ENCODE data around the gene CAMK2A.

Gene CAMK2A

DNA sequence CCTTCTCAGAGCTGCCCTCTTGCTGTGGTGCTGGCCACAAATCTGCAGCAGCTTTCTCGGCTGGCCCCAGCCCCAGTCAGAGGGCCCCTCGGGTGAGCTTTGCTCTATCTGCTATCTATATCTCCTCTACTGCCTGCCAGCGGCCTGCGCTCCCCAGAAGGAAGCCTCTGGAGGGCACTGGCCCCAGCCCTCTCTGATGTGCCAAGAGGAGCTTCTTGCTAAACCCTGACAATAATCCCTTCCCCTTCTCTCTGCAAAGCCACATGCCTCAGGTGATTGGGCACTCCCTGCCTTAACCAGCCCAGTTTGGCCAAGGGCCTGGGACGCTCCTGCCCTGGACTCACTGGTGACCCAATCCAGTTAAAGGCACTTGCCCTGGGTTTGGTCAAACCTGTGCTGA lies 42.7 kb downstream of the CAMK2A start:
- Histone ChIP-seq H3K27me3 (ENCODE audit: control insufficient read depth in 1 of 2, insufficient read depth in 2 of 2, low read length in 2 of 2) (no peaks in the 10 kb centered on the region), H3K4me3 (ENCODE audit: low read depth in 1 of 2, low read length in 2 of 2) (no peak overlapping the region), H3K9ac (ENCODE audit: low read length) (no peak overlapping the region), H3K9me3 (ENCODE audit: low read length) (no peaks in the 10 kb centered on the region), H3K36me3 (ENCODE audit: insufficient read depth, low read length) (no peaks in the 10 kb centered on the region), H3K4me1 (ENCODE audit: insufficient read depth, low read length) (peaks cover 21% of the 10 kb centered on the region), H3K27ac (ENCODE audit: low read depth, low read length) (no peak overlapping the region)

DNA sequence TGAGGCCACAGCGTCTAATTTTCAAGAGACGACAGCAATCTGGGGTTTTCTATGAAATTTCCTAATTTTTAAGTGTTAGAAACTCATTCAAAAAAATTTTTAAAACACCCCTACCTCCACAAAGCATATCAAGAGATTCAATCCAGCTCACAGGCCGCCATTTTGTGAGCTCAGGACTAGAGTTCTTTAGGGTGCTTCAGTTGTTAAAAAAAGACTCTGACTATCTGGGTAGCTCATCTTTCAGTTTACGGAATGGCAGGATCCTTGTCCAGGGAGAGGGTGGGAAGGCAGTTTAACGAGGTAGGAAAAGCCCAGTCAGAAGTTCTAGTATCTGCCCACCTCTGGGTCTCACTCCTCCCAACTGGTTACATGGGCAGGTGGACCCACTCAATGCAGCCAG lies 43.1 kb downstream of the CAMK2A start:
- no peak overlapping the region for H3K27ac ChIP-seq (ENCODE audit: low read depth, low read length)
- peaks cover 21% of the 10 kb centered on the region for H3K4me1 ChIP-seq (ENCODE audit: insufficient read depth, low read length)
- no peaks in the 10 kb centered on the region for H3K9me3 ChIP-seq (ENCODE audit: low read length)
- H3K9ac ChIP-seq (ENCODE audit: low read length), result no peak overlapping the region
- no peaks in the 10 kb centered on the region for H3K27me3 ChIP-seq (ENCODE audit: control insufficient read depth in 1 of 2, insufficient read depth in 2 of 2, low read length in 2 of 2)
- no peaks in the 10 kb centered on the region for H3K36me3 ChIP-seq (ENCODE audit: insufficient read depth, low read length)
- H3K4me3 ChIP-seq (ENCODE audit: low read depth in 1 of 2, low read length in 2 of 2), result no peak overlapping the region

DNA sequence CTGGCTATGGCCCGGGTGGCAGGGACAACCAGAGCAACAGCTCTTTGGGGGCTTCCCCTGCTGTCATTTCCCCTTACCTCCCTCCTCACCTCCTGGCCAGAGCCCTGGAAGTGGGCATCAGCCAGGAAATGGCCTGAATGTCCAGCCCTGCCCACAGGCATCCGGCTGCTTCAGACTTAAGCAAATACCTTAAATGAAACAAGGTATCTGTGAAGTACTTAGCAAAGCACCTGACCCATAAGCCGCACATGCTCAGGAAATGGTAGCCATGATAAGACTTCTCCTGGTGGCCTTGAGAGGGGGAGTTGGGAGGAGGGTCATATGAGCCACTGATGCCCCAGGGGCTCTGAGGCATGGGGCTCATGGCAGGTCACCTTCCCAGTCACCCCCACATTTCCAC lies 43.8 kb downstream of the CAMK2A start:
- H3K27ac ChIP-seq (ENCODE audit: low read depth, low read length), result no peak overlapping the region
- no peak overlapping the region for H3K9ac ChIP-seq (ENCODE audit: low read length)
- no peaks in the 10 kb centered on the region for H3K9me3 ChIP-seq (ENCODE audit: low read length)
- no peaks in the 10 kb centered on the region for H3K36me3 ChIP-seq (ENCODE audit: insufficient read depth, low read length)
- peaks cover 21% of the 10 kb centered on the region for H3K4me1 ChIP-seq (ENCODE audit: insufficient read depth, low read length)
- H3K4me3 ChIP-seq (ENCODE audit: low read depth in 1 of 2, low read length in 2 of 2), result peak overlapping the region in 1 of 2 donors; percentile 18
- no peaks in the 10 kb centered on the region for H3K27me3 ChIP-seq (ENCODE audit: control insufficient read depth in 1 of 2, insufficient read depth in 2 of 2, low read length in 2 of 2)

DNA sequence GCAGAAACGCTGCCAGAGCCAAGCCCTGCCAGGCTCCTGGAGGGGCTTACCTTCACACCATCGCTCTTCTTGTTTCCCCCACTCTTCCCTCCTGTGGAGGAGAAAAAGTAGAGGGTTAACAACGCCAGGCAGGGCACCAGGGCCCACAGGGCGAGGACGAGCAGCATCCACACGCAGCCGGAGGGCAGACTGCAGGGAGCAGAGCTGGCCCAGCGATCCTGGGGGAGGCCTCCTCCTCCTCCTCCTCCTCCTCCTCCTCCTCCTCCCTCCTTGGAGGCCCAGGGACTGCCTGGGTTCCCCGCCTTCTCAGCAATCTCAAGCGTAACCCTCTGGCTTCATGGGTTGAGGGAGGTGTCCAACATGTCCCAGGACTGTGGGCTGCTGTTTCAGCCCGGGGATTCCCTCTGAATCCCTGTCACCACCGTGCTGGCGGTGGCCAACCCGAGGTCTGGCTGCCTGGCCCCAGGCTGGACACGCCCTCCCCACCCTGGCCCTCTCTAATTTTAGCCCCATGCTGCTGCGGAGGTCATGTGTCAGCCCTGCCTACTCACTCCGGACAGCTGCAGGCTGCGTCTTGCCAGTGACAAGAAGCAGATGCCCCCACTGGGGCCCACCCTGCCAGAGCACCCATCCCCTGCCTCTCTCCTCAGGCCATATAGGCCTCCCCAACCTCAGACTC lies 44.3 kb downstream of the CAMK2A start:
- no peak overlapping the region for H3K9ac ChIP-seq (ENCODE audit: low read length)
- H3K27me3 ChIP-seq (ENCODE audit: control insufficient read depth in 1 of 2, insufficient read depth in 2 of 2, low read length in 2 of 2), result no peaks in the 10 kb centered on the region
- no peak overlapping the region for H3K27ac ChIP-seq (ENCODE audit: low read depth, low read length)
- H3K4me1 ChIP-seq (ENCODE audit: insufficient read depth, low read length), result peaks cover 21% of the 10 kb centered on the region
- no peaks in the 10 kb centered on the region for H3K9me3 ChIP-seq (ENCODE audit: low read length)
- no peaks in the 10 kb centered on the region for H3K36me3 ChIP-seq (ENCODE audit: insufficient read depth, low read length)
- peak overlapping the region in 1 of 2 donors; percentile 18 for H3K4me3 ChIP-seq (ENCODE audit: low read depth in 1 of 2, low read length in 2 of 2)

DNA sequence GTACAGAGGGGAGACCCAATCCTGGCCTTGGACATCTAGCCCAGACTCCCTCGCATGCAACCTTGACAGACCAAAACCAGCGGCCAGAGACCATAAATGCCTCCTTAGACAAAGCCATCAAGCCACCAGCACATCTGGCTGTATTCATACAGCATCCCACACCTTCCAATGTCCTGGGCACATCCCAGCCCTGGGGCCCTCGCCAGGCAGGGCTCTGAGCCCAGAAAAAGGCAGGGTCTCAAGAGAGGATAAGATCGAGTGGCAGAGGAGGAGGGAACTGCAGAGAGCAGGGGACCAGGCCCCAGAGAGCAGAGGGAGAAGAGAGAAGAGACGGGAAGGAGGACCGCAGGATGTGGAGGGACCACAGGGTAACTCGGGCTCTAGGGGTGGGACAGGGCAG lies 45.4 kb downstream of the CAMK2A start:
- Histone ChIP-seq H3K4me3 (ENCODE audit: low read depth in 1 of 2, low read length in 2 of 2) (no peak overlapping the region), H3K27ac (ENCODE audit: low read depth, low read length) (no peak overlapping the region), H3K9ac (ENCODE audit: low read length) (no peak overlapping the region), H3K4me1 (ENCODE audit: insufficient read depth, low read length) (peaks cover 21% of the 10 kb centered on the region), H3K27me3 (ENCODE audit: control insufficient read depth in 1 of 2, insufficient read depth in 2 of 2, low read length in 2 of 2) (no peaks in the 10 kb centered on the region), H3K36me3 (ENCODE audit: insufficient read depth, low read length) (no peaks in the 10 kb centered on the region), H3K9me3 (ENCODE audit: low read length) (no peaks in the 10 kb centered on the region)

DNA sequence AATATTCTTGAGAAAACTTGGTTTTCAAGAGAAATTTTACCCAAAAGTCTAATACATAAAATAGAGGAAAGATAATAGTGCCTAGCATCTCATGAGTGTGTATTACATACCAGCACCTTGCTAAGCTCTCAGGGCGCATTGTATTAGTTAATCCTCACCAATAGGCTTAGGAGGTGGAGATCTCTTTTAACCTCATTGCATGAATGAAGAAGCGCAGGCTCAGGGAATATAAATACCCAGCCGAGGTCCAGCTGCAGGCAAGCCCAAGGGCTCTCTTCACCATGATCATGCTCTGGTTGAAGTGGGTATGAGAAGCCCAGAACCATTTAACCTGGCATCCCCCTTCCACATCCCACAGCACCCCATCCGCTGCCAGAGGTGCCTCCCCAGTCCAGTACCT lies 46.0 kb downstream of the CAMK2A start:
- no peaks in the 10 kb centered on the region for H3K36me3 ChIP-seq (ENCODE audit: insufficient read depth, low read length)
- H3K9me3 ChIP-seq (ENCODE audit: low read length), result no peaks in the 10 kb centered on the region
- peaks cover 21% of the 10 kb centered on the region for H3K4me1 ChIP-seq (ENCODE audit: insufficient read depth, low read length)
- no peaks in the 10 kb centered on the region for H3K27me3 ChIP-seq (ENCODE audit: control insufficient read depth in 1 of 2, insufficient read depth in 2 of 2, low read length in 2 of 2)
- H3K27ac ChIP-seq (ENCODE audit: low read depth, low read length), result no peak overlapping the region
- H3K9ac ChIP-seq (ENCODE audit: low read length), result no peak overlapping the region
- no peak overlapping the region for H3K4me3 ChIP-seq (ENCODE audit: low read depth in 1 of 2, low read length in 2 of 2)

DNA sequence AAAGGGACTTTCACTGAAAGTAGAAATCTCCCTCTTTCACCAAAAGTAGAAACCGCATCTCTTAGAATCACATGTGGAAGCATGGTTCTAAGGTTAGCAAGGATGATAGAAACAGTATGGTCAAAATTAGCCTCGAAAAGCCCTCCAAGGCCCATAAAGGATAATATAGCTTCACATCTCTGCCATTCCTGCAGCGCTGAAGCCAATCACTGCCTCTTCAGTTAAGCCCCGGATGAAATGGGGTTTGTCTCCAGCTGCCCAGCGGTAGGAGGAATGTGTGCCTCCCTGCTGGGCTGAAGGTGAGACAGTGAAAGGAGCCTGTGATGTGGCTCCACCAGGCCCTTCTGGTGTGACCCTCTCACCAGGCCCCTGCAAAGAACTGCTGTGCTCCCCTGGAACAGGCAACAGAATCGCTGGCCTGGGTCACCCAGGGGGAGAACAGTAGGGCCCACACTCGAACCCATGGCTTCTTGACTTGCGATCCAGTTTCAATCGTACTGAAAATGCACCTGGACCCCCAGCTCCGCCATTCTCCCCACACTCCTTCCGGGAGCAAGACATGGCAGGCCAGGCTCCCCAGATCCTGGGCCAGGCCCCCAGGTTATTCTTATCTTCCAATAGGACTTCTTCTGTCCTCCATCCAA lies 47.2 kb downstream of the CAMK2A start:
- no peak overlapping the region for H3K27ac ChIP-seq (ENCODE audit: low read depth, low read length)
- H3K9me3 ChIP-seq (ENCODE audit: low read length), result no peaks in the 10 kb centered on the region
- no peaks in the 10 kb centered on the region for H3K36me3 ChIP-seq (ENCODE audit: insufficient read depth, low read length)
- peaks cover 21% of the 10 kb centered on the region for H3K4me1 ChIP-seq (ENCODE audit: insufficient read depth, low read length)
- no peak overlapping the region for H3K4me3 ChIP-seq (ENCODE audit: low read depth in 1 of 2, low read length in 2 of 2)
- H3K9ac ChIP-seq (ENCODE audit: low read length), result no peak overlapping the region
- no peaks in the 10 kb centered on the region for H3K27me3 ChIP-seq (ENCODE audit: control insufficient read depth in 1 of 2, insufficient read depth in 2 of 2, low read length in 2 of 2)

DNA sequence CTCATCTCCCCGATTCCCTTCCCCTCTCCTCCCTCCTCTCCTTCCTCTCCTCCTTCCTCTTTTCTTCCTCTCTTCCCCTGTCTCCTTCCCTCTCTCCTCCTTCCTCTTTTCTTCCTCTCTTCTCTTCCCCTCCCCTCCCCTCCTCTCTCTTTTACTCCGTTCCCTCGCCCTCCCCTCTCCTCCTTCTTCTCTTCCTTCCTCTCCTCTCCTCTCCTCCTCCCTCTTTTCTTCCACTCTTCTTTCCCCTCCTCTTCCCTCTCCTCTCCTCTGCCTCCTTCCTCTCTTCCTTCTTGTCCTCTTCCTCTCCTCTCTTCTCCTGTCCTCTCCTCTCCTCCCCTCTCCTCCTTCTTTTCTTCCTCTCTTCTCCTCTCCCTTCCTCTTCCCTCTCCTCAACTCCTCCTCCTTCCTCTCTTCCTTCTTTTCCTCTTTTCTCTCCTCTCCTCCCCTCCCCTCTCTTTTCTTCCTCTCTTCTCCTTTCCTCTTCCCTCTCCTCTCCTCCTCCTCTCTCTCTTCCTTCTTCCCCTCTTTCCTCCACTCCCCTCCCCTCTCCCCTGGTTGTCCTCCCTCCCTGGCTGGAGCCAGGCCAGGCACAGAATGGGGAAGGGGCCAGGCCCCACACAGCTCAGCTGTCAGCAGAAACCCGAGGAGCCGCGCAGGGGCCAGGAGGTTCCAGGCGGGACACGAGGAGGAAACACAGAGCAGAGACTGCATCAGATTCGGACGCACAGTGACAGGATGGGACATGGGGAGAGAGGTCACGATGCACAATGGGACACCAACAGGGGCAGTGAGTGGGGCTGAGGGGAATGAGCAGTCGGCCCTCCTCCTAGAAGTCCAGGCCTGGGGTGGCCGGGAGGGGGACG lies 48.0 kb downstream of the CAMK2A start:
- Histone ChIP-seq H3K4me1 (ENCODE audit: insufficient read depth, low read length) (peaks cover 21% of the 10 kb centered on the region), H3K27ac (ENCODE audit: low read depth, low read length) (no peak overlapping the region), H3K9ac (ENCODE audit: low read length) (no peak overlapping the region), H3K36me3 (ENCODE audit: insufficient read depth, low read length) (no peaks in the 10 kb centered on the region), H3K9me3 (ENCODE audit: low read length) (no peaks in the 10 kb centered on the region), H3K4me3 (ENCODE audit: low read depth in 1 of 2, low read length in 2 of 2) (no peak overlapping the region), H3K27me3 (ENCODE audit: control insufficient read depth in 1 of 2, insufficient read depth in 2 of 2, low read length in 2 of 2) (no peaks in the 10 kb centered on the region)

DNA sequence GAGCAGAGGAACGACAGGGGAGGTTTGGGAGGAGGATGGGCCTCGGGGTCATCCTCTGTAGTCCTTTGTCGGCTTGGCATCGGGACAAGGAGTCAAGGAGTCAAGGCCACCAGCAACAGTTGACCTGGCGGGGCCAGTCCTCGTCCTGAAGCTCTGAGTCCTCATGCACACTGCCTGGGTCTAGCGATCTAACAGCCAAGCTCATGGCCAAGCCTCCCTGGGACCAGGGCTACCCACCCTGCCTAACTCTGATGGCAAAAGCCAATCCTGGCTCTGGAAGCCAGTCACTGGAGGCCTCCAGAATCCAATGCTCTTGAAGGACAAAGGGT lies 49.8 kb downstream of the CAMK2A start:
- Histone ChIP-seq H3K27ac (ENCODE audit: low read depth, low read length) (no peak overlapping the region), H3K27me3 (ENCODE audit: control insufficient read depth in 1 of 2, insufficient read depth in 2 of 2, low read length in 2 of 2) (no peaks in the 10 kb centered on the region), H3K4me1 (ENCODE audit: insufficient read depth, low read length) (peaks cover 8% of the 10 kb centered on the region), H3K4me3 (ENCODE audit: low read depth in 1 of 2, low read length in 2 of 2) (no peak overlapping the region), H3K36me3 (ENCODE audit: insufficient read depth, low read length) (no peaks in the 10 kb centered on the region), H3K9ac (ENCODE audit: low read length) (no peak overlapping the region), H3K9me3 (ENCODE audit: low read length) (no peaks in the 10 kb centered on the region)

DNA sequence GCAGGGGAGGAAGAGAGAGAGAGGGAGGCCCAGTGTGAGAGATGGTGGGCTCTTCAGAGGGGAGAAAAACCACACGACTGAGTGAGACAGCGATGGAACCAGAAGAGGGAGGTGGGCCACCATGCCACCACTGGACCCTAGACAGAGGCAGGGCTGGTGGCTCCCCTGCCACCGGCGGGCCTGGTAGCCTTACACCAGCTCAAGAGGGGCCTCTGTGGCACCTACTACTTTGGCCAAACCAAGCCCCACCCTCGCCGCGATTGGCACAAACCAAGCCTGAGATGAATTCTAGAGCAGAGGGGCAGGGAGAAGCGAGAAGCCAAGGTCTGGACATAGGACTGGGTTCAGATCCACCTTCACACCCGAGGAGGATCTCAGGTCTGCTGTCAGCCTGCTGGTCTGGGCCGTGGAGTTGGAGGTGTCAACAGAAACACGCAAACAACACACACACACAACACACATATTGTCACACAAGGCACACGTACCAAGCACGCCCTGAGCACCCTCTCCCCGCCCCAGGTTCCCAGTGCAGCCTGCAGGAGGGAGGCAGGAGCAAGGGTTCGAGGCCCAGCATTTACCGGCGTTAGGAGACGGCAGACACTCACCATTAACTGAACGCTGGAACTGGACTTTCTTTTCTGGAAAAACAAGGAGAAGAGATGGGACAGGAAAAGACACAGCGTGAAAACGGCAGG lies 50.3 kb downstream of the CAMK2A start:
- H3K27ac ChIP-seq (ENCODE audit: low read depth, low read length), result no peak overlapping the region
- no peak overlapping the region for H3K4me3 ChIP-seq (ENCODE audit: low read depth in 1 of 2, low read length in 2 of 2)
- H3K9me3 ChIP-seq (ENCODE audit: low read length), result no peaks in the 10 kb centered on the region
- peaks cover 3% of the 10 kb centered on the region for H3K4me1 ChIP-seq (ENCODE audit: insufficient read depth, low read length)
- no peaks in the 10 kb centered on the region for H3K36me3 ChIP-seq (ENCODE audit: insufficient read depth, low read length)
- H3K27me3 ChIP-seq (ENCODE audit: control insufficient read depth in 1 of 2, insufficient read depth in 2 of 2, low read length in 2 of 2), result no peaks in the 10 kb centered on the region
- H3K9ac ChIP-seq (ENCODE audit: low read length), result no peak overlapping the region

DNA sequence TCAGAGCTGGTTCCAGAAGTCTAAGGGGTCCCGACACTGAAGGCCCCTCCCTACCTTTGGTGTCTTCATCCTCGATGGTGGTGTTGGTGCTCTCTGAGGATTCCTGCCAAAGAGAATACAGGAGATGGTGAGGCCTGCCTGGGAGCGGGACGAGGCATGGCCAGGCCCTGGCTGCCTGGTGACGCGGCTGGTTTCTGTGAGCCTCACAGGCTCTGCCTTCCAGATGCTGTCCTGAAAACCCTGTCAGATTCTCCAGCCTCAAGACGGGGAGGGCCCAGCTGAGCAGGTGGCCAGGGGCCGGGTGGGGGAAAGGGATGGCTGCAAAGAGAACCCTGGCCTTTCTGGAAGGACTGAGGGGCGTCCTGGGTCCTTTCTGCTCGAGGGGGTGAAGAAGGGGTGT lies 50.9 kb downstream of the CAMK2A start:
- Histone ChIP-seq H3K9ac (ENCODE audit: low read length) (no peak overlapping the region), H3K4me3 (ENCODE audit: low read depth in 1 of 2, low read length in 2 of 2) (no peak overlapping the region), H3K36me3 (ENCODE audit: insufficient read depth, low read length) (no peaks in the 10 kb centered on the region), H3K4me1 (ENCODE audit: insufficient read depth, low read length) (no peaks in the 10 kb centered on the region), H3K9me3 (ENCODE audit: low read length) (no peaks in the 10 kb centered on the region), H3K27me3 (ENCODE audit: control insufficient read depth in 1 of 2, insufficient read depth in 2 of 2, low read length in 2 of 2) (no peaks in the 10 kb centered on the region), H3K27ac (ENCODE audit: low read depth, low read length) (no peak overlapping the region)

Data from muscle layer of colon (tissue), 2 donors.